Right lobe of liver (tissue), 4 donors: Measurements from ENCODE around the gene LIPE.

ENCODE experiments used
- POLR2A ChIP-seq: fragments of 450-650 bp; IDR thresholded peaks from one replicate; pipeline ENCODE4 v1.6.1; 2017; ENCODE audit warnings: antibody characterized with exemption, mild to moderate bottlenecking
- TF ChIP-seq, protein P1 (sequence below), 4 donors: fragments of 200-600 bp in 3 of 4; fragments of 450-650 bp in 1 of 4; IDR thresholded peaks; one replicate each; pipeline versions ENCODE4 v1.5.1 to v1.8.0; 2016 to 2022; ENCODE audit warnings: antibody characterized with exemption in 4 of 4, mild to moderate bottlenecking in 2 of 4
- donor health status: DM: no; HTN: no; CAD: no.
- donor health status: DM: no; HTN: no; CAD: no.
- donor health status: DM: no; HTN: yes; CAD: no.

DNA sequence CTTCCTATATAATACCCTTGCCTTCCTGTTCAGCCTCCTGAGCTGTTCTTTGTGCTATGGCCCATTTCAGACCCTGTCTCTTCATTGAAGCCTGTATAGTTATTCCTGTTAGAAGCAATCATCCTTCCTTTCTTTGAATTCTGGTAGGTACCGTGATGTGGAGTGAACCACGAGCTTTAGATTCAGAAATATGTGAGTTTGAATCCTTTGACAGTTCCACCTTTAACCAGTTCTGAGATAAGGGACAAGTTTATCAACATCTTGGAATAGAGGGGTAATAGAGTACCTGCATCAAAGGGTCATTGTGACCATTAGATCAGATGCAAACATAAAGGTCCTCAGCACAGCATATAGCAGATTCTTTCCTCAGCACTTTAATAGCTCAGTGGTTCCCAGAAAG is 27.9 kb upstream of the LIPE start:
- no peak for TF ChIP-seq POLR2A
- TF ChIP-seq, protein P1, sequence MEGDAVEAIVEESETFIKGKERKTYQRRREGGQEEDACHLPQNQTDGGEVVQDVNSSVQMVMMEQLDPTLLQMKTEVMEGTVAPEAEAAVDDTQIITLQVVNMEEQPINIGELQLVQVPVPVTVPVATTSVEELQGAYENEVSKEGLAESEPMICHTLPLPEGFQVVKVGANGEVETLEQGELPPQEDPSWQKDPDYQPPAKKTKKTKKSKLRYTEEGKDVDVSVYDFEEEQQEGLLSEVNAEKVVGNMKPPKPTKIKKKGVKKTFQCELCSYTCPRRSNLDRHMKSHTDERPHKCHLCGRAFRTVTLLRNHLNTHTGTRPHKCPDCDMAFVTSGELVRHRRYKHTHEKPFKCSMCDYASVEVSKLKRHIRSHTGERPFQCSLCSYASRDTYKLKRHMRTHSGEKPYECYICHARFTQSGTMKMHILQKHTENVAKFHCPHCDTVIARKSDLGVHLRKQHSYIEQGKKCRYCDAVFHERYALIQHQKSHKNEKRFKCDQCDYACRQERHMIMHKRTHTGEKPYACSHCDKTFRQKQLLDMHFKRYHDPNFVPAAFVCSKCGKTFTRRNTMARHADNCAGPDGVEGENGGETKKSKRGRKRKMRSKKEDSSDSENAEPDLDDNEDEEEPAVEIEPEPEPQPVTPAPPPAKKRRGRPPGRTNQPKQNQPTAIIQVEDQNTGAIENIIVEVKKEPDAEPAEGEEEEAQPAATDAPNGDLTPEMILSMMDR (IDR thresholded peaks at IDR 0.05): no peak
